ENCODE data around the gene CDKN1C. TPM values are rescaled to one million over a fixed set of nuclear protein-coding genes. Genes with fewer than 3 reads are reported as not detected.

The CDKN1C gene
- total and polyA plus RNA-seq, 2 donors: 13.1 to 23.8 TPM

GRCh38 chr11:2860636-2861035 is 24.9 kb downstream of the CDKN1C start:
- no peak for DNase-seq (ENCODE audit: low read depth in 6 of 9, low spot score in 9 of 9)
- no peak overlapping the region for H3K4me3 ChIP-seq (ENCODE audit: low read length in 2 of 2)

DNA sequence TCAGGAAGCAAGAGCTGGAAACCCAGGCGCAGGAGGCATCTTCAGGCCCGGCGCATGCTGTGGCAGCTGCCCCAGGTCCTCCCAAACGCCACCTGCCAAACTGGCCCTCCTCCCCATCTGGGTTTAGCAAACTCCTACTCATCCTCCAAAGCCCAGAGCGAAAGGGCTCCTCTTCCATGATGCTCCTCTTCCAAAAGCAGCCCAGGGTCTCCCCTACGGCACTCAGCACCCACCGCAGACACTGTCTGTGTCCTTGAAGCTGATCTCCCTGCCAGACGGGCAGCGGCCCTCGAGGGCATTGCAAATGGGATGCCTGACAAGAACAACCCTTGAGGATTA is 25.9 kb downstream of the CDKN1C start:
- Histone ChIP-seq H3K9me3 (ENCODE audit: control insufficient read depth in 2 of 2, insufficient read depth in 1 of 2, low read length in 1 of 2) (peaks cover 0 to 4% of the 10 kb centered on the region in 2 donors), H3K27me3 (ENCODE audit: control insufficient read depth in 2 of 2, insufficient read depth in 1 of 2, low read length in 1 of 2) (peaks cover 36 to 56% of the 10 kb centered on the region in 2 donors), H3K4me1 (ENCODE audit: control insufficient read depth in 2 of 2, insufficient read depth in 2 of 2, low read length in 2 of 2) (no peaks in the 10 kb centered on the region), H3K4me3 (ENCODE audit: low read length in 2 of 2) (no peak overlapping the region), H3K36me3 (ENCODE audit: control insufficient read depth in 2 of 2, insufficient read depth in 2 of 2, low read length in 1 of 2) (no peaks in the 10 kb centered on the region), H3K27ac (ENCODE audit: low read depth in 1 of 2, low read length in 1 of 2) (no peak overlapping the region)
- no peak for DNase-seq (ENCODE audit: low read depth in 6 of 9, low spot score in 9 of 9)
- 97% methylated on average over 10 of the region's 10 CpGs for WGBS

More at GRCh38 chr11:2860636-2861035, 24.9 kb downstream of the CDKN1C start:
- Histone ChIP-seq H3K27me3 (ENCODE audit: control insufficient read depth in 2 of 2, insufficient read depth in 1 of 2, low read length in 1 of 2) (peaks cover 39 to 65% of the 10 kb centered on the region in 2 donors), H3K36me3 (ENCODE audit: control insufficient read depth in 2 of 2, insufficient read depth in 2 of 2, low read length in 1 of 2) (no peaks in the 10 kb centered on the region), H3K9me3 (ENCODE audit: control insufficient read depth in 2 of 2, insufficient read depth in 1 of 2, low read length in 1 of 2) (peaks cover 0 to 4% of the 10 kb centered on the region in 2 donors), H3K27ac (ENCODE audit: low read depth in 1 of 2, low read length in 1 of 2) (no peak overlapping the region), H3K4me1 (ENCODE audit: control insufficient read depth in 2 of 2, insufficient read depth in 2 of 2, low read length in 2 of 2) (no peaks in the 10 kb centered on the region)
- 77% methylated on average over 7 of the region's 7 CpGs for WGBS

- 93% methylated on average over 16 of the region's 16 CpGs for WGBS
- H3K4me1 ChIP-seq (ENCODE audit: control insufficient read depth in 2 of 2, insufficient read depth in 2 of 2, low read length in 2 of 2): no peaks in the 10 kb centered on the region
- H3K27ac ChIP-seq (ENCODE audit: low read depth in 1 of 2, low read length in 1 of 2): no peak overlapping the region
- H3K9me3 ChIP-seq (ENCODE audit: control insufficient read depth in 2 of 2, insufficient read depth in 1 of 2, low read length in 1 of 2): peaks cover 0 to 1% of the 10 kb centered on the region in 2 donors
- H3K27me3 ChIP-seq (ENCODE audit: control insufficient read depth in 2 of 2, insufficient read depth in 1 of 2, low read length in 1 of 2): peaks cover 34 to 51% of the 10 kb centered on the region in 2 donors
- H3K4me3 ChIP-seq (ENCODE audit: low read length in 2 of 2): no peak overlapping the region
- no peak for DNase-seq (ENCODE audit: low read depth in 6 of 9, low spot score in 9 of 9)
- no peaks in the 10 kb centered on the region for H3K36me3 ChIP-seq (ENCODE audit: control insufficient read depth in 2 of 2, insufficient read depth in 2 of 2, low read length in 1 of 2)
Measured at GRCh38 chr11:2858995-2859698, 26.4 kb downstream of the CDKN1C start.

- H3K27me3 ChIP-seq (ENCODE audit: control insufficient read depth in 2 of 2, insufficient read depth in 1 of 2, low read length in 1 of 2): peaks cover 25 to 39% of the 10 kb centered on the region in 2 donors
- H3K4me1 ChIP-seq (ENCODE audit: control insufficient read depth in 2 of 2, insufficient read depth in 2 of 2, low read length in 2 of 2): no peaks in the 10 kb centered on the region
- H3K9me3 ChIP-seq (ENCODE audit: control insufficient read depth in 2 of 2, insufficient read depth in 1 of 2, low read length in 1 of 2): no peaks in the 10 kb centered on the region
- no peak overlapping the region for H3K27ac ChIP-seq (ENCODE audit: low read depth in 1 of 2, low read length in 1 of 2)
- no peaks in the 10 kb centered on the region for H3K36me3 ChIP-seq (ENCODE audit: control insufficient read depth in 2 of 2, insufficient read depth in 2 of 2, low read length in 1 of 2)
- H3K4me3 ChIP-seq (ENCODE audit: low read length in 2 of 2): no peak overlapping the region
- 90% methylated on average over 18 of the region's 18 CpGs for WGBS
- DNase-seq (ENCODE audit: low read depth in 6 of 9, low spot score in 9 of 9): no peak
Measured at GRCh38 chr11:2857918-2858317, 27.7 kb downstream of the CDKN1C start.

- no peaks in the 10 kb centered on the region for H3K36me3 ChIP-seq (ENCODE audit: control insufficient read depth in 2 of 2, insufficient read depth in 2 of 2, low read length in 1 of 2)
- no peak for DNase-seq (ENCODE audit: low read depth in 6 of 9, low spot score in 9 of 9)
- peaks cover 19 to 32% of the 10 kb centered on the region in 2 donors for H3K27me3 ChIP-seq (ENCODE audit: control insufficient read depth in 2 of 2, insufficient read depth in 1 of 2, low read length in 1 of 2)
- H3K9me3 ChIP-seq (ENCODE audit: control insufficient read depth in 2 of 2, insufficient read depth in 1 of 2, low read length in 1 of 2): no peaks in the 10 kb centered on the region
- no peaks in the 10 kb centered on the region for H3K4me1 ChIP-seq (ENCODE audit: control insufficient read depth in 2 of 2, insufficient read depth in 2 of 2, low read length in 2 of 2)
- no peak overlapping the region for H3K4me3 ChIP-seq (ENCODE audit: low read length in 2 of 2)
- no peak overlapping the region for H3K27ac ChIP-seq (ENCODE audit: low read depth in 1 of 2, low read length in 1 of 2)
- 97% methylated on average over 11 of the region's 11 CpGs for WGBS
Measured at GRCh38 chr11:2857276-2857675, 28.3 kb downstream of the CDKN1C start.

DNA sequence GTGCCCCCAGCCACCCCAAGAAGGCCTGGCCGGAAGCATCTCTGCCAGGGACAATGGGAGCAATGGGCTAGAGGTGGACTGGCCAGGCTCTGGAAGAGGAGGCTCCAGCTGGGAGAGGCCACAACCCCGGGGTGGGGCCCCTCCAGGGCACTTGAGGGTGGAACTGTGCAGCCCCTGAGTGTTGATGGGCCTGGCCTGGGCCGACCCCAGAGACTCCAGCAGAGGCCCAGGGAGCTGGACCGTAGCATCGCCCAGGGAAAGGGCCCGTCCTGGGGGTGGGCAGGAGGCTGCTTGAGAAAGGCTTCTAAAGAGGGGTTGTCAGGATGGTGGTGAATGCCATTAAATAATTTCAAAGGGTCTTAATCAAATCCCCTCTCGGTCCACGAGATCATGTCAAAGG is 30.4 kb downstream of the CDKN1C start:
- Histone ChIP-seq H3K4me1 (ENCODE audit: control insufficient read depth in 2 of 2, insufficient read depth in 2 of 2, low read length in 2 of 2) (no peaks in the 10 kb centered on the region), H3K27me3 (ENCODE audit: control insufficient read depth in 2 of 2, insufficient read depth in 1 of 2, low read length in 1 of 2) (peaks cover 0 to 12% of the 10 kb centered on the region in 2 donors), H3K36me3 (ENCODE audit: control insufficient read depth in 2 of 2, insufficient read depth in 2 of 2, low read length in 1 of 2) (no peaks in the 10 kb centered on the region), H3K4me3 (ENCODE audit: low read length in 2 of 2) (no peak overlapping the region), H3K27ac (ENCODE audit: low read depth in 1 of 2, low read length in 1 of 2) (no peak overlapping the region), H3K9me3 (ENCODE audit: control insufficient read depth in 2 of 2, insufficient read depth in 1 of 2, low read length in 1 of 2) (peaks cover 0 to 1% of the 10 kb centered on the region in 2 donors)
- WGBS: 94% methylated on average over 8 of the region's 8 CpGs
- no peak for DNase-seq (ENCODE audit: low read depth in 6 of 9, low spot score in 9 of 9)

DNA sequence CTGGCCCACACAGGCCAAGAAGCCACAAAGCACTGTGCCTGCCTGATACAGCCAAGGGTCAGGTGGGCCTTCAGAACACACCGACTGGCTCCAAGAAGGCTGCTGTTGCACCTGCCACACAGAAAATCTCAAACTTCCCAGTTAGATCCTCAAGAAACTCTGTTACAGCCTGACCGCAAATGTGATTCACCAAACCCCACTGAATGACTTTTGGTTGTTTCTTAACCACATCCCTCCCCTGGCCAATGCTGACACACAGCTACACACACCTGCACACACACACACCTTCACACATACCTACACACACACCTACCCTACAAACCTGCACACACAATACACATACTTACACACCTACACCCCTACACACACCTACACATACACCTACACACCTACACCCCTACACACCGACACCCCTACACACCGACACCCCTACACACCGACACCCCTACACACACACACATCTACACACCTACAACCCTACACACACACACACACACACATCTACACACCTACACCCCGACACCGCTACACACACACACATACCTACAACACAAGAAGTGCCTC is 31.5 kb downstream of the CDKN1C start:
- no peaks in the 10 kb centered on the region for H3K36me3 ChIP-seq (ENCODE audit: control insufficient read depth in 2 of 2, insufficient read depth in 2 of 2, low read length in 1 of 2)
- H3K27me3 ChIP-seq (ENCODE audit: control insufficient read depth in 2 of 2, insufficient read depth in 1 of 2, low read length in 1 of 2): peaks cover 0 to 2% of the 10 kb centered on the region in 2 donors
- peaks cover 0 to 1% of the 10 kb centered on the region in 2 donors for H3K9me3 ChIP-seq (ENCODE audit: control insufficient read depth in 2 of 2, insufficient read depth in 1 of 2, low read length in 1 of 2)
- H3K4me3 ChIP-seq (ENCODE audit: low read length in 2 of 2): no peak overlapping the region
- H3K27ac ChIP-seq (ENCODE audit: low read depth in 1 of 2, low read length in 1 of 2): no peak overlapping the region
- H3K4me1 ChIP-seq (ENCODE audit: control insufficient read depth in 2 of 2, insufficient read depth in 2 of 2, low read length in 2 of 2): no peaks in the 10 kb centered on the region
- DNase-seq (ENCODE audit: low read depth in 6 of 9, low spot score in 9 of 9): no peak
- WGBS: 82% methylated on average over 7 of the region's 7 CpGs

GRCh38 chr11:2853401-2853800 is 32.2 kb downstream of the CDKN1C start:
- 98% methylated on average over 12 of the region's 12 CpGs for WGBS
- no peak overlapping the region for H3K27ac ChIP-seq (ENCODE audit: low read depth in 1 of 2, low read length in 1 of 2)
- H3K36me3 ChIP-seq (ENCODE audit: control insufficient read depth in 2 of 2, insufficient read depth in 2 of 2, low read length in 1 of 2): no peaks in the 10 kb centered on the region
- DNase-seq (ENCODE audit: low read depth in 6 of 9, low spot score in 9 of 9): no peak
- H3K4me3 ChIP-seq (ENCODE audit: low read length in 2 of 2): no peak overlapping the region
- no peaks in the 10 kb centered on the region for H3K27me3 ChIP-seq (ENCODE audit: control insufficient read depth in 2 of 2, insufficient read depth in 1 of 2, low read length in 1 of 2)
- H3K9me3 ChIP-seq (ENCODE audit: control insufficient read depth in 2 of 2, insufficient read depth in 1 of 2, low read length in 1 of 2): peaks cover 0 to 1% of the 10 kb centered on the region in 2 donors
- no peaks in the 10 kb centered on the region for H3K4me1 ChIP-seq (ENCODE audit: control insufficient read depth in 2 of 2, insufficient read depth in 2 of 2, low read length in 2 of 2)

- no peak overlapping the region for H3K4me3 ChIP-seq (ENCODE audit: low read length in 2 of 2)
- no peak overlapping the region for H3K27ac ChIP-seq (ENCODE audit: low read depth in 1 of 2, low read length in 1 of 2)
- H3K36me3 ChIP-seq (ENCODE audit: control insufficient read depth in 2 of 2, insufficient read depth in 2 of 2, low read length in 1 of 2): no peaks in the 10 kb centered on the region
- H3K9me3 ChIP-seq (ENCODE audit: control insufficient read depth in 2 of 2, insufficient read depth in 1 of 2, low read length in 1 of 2): peaks cover 0 to 1% of the 10 kb centered on the region in 2 donors
- no peaks in the 10 kb centered on the region for H3K27me3 ChIP-seq (ENCODE audit: control insufficient read depth in 2 of 2, insufficient read depth in 1 of 2, low read length in 1 of 2)
- WGBS: 95% methylated on average over 53 of the region's 53 CpGs
- no peak for DNase-seq (ENCODE audit: low read depth in 6 of 9, low spot score in 9 of 9)
- H3K4me1 ChIP-seq (ENCODE audit: control insufficient read depth in 2 of 2, insufficient read depth in 2 of 2, low read length in 2 of 2): peaks cover 0 to 30% of the 10 kb centered on the region in 2 donors
Measured at GRCh38 chr11:2849994-2850770, 35.4 kb downstream of the CDKN1C start.

Data from thymus (tissue), 11 donors.